GM18526 (cell line): Measurements from ENCODE around the gene TBC1D2.

Experiments used
- POLR2A ChIP-seq: IDR thresholded peaks from 3 replicates; pipeline ENCODE4 v1.6.1; 2011; ENCODE audit not compliant: insufficient read length; ENCODE audit errors: extremely low read depth

Gene TBC1D2

GRCh38 chr9:98255578-98256296, at the start of gene TBC1D2:
Gene TBC1D2 (minus strand): TSS chr9:98255649. CDS start chr9:98255541, 108 bp downstream.
- TF ChIP-seq POLR2A: peak; percentile 75

GRCh38 chr9:98304381-98304780, 48.9 kb upstream of the TBC1D2 start:
- TF ChIP-seq POLR2A: no peak

- no peak for TF ChIP-seq POLR2A
Observed at GRCh38 chr9:98303633-98304125, 48.2 kb upstream of the TBC1D2 start.

- TF ChIP-seq POLR2A: no peak
Observed at GRCh38 chr9:98302938-98303632, 47.6 kb upstream of the TBC1D2 start.

DNA sequence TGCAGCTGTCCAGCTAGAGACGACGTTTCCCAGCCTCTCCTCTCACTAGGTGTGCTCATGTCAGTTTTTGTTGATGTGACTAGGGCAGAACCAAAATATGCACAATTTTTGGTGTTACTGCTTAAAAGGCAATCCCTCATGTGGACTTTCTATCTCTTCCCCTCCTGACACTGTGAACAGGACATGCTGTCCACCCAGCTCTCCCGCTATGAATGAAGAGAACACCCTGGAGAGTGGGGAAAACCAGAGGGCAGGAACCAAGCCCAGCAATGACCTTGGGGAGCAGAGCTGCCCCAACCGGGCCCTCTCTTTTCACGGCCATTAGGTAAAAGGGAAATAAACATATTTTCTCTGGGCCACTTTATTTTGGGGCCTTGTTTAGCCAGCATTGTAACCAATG, 46.7 kb upstream of the TBC1D2 start:
- no peak for TF ChIP-seq POLR2A

- TF ChIP-seq POLR2A: no peak
Observed at GRCh38 chr9:98300611-98301010, 45.2 kb upstream of the TBC1D2 start.

DNA sequence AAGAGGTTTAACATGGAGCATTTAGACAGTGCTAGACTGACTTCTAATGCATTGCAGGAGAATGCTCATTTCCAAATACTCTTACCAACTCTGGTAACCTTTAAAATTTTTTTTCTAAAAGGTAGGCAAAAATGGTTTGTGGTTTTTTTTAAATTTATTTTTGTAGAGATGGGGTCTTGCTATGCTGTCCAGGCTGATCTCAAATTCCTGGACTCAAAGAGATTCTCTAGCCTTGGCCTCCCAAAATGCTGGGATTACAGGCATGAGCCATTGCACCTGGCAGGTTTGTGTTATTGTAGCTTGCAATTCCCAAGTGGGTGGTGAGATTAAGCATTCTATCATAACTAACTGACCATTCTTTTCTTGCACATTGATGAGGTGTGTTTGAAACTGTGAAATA, 43.0 kb upstream of the TBC1D2 start:
- no peak for TF ChIP-seq POLR2A

GRCh38 chr9:98295824-98296223, 40.4 kb upstream of the TBC1D2 start:
- no peak for TF ChIP-seq POLR2A

DNA sequence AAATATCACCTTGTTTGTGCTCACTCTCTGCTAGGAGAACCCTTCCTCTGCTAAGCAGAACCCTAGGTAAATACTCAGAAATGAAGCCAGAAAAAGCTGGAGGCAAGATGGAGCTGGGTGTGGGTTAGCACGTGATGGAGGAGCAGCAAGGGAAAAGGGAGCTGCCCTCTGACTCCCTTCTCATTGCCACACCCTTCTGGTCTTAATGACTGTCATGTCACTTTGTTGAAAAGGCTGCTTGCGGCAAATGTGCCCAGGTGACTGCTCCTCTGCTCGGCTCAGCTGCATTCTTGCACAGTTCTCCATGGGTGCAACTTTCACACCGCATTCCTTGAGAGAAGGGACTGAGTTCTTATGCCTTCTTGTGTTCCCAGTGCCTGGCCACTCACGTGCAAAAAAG, 36.4 kb upstream of the TBC1D2 start:
- no peak for TF ChIP-seq POLR2A

DNA sequence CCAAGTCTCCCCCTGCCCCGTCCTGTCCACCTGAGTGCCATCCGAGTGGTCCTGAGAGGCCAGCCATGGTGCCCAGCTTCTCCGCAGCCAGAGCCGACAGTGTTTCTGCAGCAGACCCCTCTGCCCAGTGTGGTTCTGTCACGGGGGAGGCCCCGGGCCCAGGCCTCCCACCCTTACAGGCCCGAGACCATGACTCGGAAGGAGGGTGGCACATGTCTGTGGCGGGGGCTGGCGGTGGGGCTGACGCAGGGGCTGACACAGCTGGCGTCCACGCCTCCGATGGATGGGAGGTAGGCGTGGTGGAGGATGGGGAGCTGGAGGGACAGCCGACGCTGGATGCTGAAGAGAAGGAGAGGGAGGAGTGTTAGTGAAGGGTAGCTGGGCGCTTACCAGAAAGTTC, 35.0 kb upstream of the TBC1D2 start:
- no peak for TF ChIP-seq POLR2A

GRCh38 chr9:98289614-98290201, 34.3 kb upstream of the TBC1D2 start:
- no peak for TF ChIP-seq POLR2A

DNA sequence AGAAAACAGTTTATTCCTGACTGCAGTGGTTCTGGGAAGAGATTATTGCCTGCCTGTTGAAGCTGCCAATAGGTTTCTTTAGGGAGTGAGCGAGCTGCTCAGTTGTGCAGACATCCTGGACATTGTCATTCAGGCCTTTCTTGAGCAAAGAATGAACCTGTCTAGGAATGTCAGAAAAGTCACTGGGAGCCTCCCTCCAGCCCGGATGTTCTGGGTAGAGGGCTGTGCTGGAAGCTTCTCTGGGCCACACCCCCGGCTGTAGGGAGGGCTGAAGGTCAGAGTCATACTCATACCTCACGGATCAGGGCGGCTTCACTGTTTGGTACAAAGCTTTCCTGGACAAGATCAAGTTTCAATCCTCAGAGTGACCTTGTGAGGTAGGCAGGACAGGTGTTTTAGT, 33.4 kb upstream of the TBC1D2 start:
- no peak for TF ChIP-seq POLR2A

DNA sequence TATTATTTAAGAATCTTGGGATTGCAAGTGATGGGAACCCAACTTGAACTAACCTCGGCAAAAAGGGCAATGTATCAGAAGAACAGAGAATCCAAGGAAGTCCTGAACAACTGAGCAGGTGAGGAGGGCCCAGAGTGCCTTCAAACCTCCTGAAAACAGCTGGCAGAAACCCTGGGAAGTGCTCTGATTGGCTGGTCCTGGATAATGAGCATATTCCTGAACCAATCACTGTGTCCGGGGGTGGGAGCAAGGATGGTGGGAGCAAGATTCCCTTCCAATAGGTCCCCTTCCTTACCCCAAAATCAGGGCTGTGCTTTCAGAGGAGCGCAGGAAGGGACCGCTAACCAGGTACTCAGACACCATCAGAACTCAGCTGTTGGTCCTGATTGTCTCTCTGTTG, 31.9 kb upstream of the TBC1D2 start:
- no peak for TF ChIP-seq POLR2A

GRCh38 chr9:98285446-98285845, 30.0 kb upstream of the TBC1D2 start:
- no peak for TF ChIP-seq POLR2A

GRCh38 chr9:98284754-98285153, 29.3 kb upstream of the TBC1D2 start:
- TF ChIP-seq POLR2A: no peak

DNA sequence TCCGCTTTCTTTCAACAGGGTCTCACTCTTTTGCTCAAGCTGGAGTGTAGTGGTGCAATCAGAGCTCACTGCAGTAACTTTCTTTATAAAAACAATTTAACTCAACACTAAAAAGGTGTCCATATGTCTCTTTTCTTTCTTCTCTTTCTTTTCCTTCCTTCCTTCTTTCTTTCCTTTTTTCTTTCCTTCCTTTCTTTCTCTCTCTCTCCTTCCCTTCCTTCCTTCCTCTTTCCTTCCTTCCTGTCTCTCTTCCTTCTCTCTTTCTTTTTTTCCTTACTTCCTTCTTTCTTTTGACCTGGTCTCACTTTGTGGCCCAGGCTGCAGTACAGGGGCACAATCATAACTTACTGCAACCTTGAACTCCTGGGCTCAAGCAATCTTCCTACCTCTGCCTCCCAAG, 25.8 kb upstream of the TBC1D2 start:
- TF ChIP-seq POLR2A: no peak
